HEK293T (cell line): ENCODE data around the gene TPPP2.

ENCODE experiments used
- CTCF ChIA-PET: fragments of 350-600 bp; formaldehyde crosslinking; extraction: SDS; loops from one replicate; lab custom pipeline; 2021; ENCODE audit warnings: antibody characterized with exemption, inconsistent platforms; lab: Yijun Ruan, JAX
- POLR2A ChIA-PET: fragments of 350-600 bp; formaldehyde crosslinking; extraction: SDS; loops from one replicate; lab custom pipeline; 2020; ENCODE audit warnings: antibody characterized with exemption, inconsistent platforms; lab: Yijun Ruan, JAX
- DNase-seq: peaks from one replicate; pipeline ENCODE4 v3.0.0; 2012; ENCODE audit warnings: mixed read lengths; ENCODE audit errors: extremely low spot score
- ARNT ChIP-seq: fragments of 450-650 bp; IDR thresholded peaks from 2 replicates; pipeline ENCODE4 v1.6.1; 2017; ENCODE audit warnings: mild to moderate bottlenecking
- BHLHE40 ChIP-seq: fragments of 450-650 bp; IDR thresholded peaks from 2 replicates; pipeline ENCODE4 v1.6.1; 2016; ENCODE audit warnings: mild to moderate bottlenecking, moderate library complexity, borderline replicate concordance
- CTBP1 ChIP-seq: fragments of 450-650 bp; IDR thresholded peaks from 2 replicates; pipeline ENCODE4 v1.6.1; 2016; ENCODE audit warnings: borderline replicate concordance
- ELF4 ChIP-seq: fragments of 450-650 bp; IDR thresholded peaks from 2 replicates; pipeline ENCODE4 v1.6.1; 2017; ENCODE audit warnings: antibody characterized with exemption
- FOXA1 ChIP-seq: fragments of 450-650 bp; IDR thresholded peaks from 2 replicates; pipeline ENCODE4 v1.6.1; 2016; ENCODE audit warnings: mild to moderate bottlenecking
- FOXK2 ChIP-seq: fragments of 450-650 bp; IDR thresholded peaks from 2 replicates; pipeline ENCODE4 v1.6.1; 2016; ENCODE audit warnings: mild to moderate bottlenecking
- FOXM1 ChIP-seq: fragments of 450-650 bp; IDR thresholded peaks from 2 replicates; pipeline ENCODE4 v1.6.1; 2017; ENCODE audit warnings: mild to moderate bottlenecking, borderline replicate concordance
- HDGF ChIP-seq: fragments of 450-650 bp; IDR thresholded peaks from 2 replicates; pipeline ENCODE4 v1.6.1; 2017; ENCODE audit warnings: antibody characterized with exemption, borderline replicate concordance
- L3MBTL2 ChIP-seq: fragments of 450-650 bp; conservative IDR thresholded peaks from 2 replicates; pipeline ENCODE4 v1.6.1; 2016; ENCODE audit warnings: mild to moderate bottlenecking
- LEF1 ChIP-seq: fragments of 450-650 bp; IDR thresholded peaks from 2 replicates; pipeline ENCODE4 v1.6.1; 2017; ENCODE audit warnings: mild to moderate bottlenecking, borderline replicate concordance
- NFRKB ChIP-seq: fragments of 450-650 bp; IDR thresholded peaks from 2 replicates; pipeline ENCODE4 v1.6.1; 2016; ENCODE audit warnings: mild to moderate bottlenecking, moderate library complexity
- PKNOX1 ChIP-seq: fragments of 450-650 bp; IDR thresholded peaks from 2 replicates; pipeline ENCODE4 v1.6.1; 2016
- SP1 ChIP-seq: fragments of 450-650 bp; IDR thresholded peaks from 2 replicates; pipeline ENCODE4 v1.6.1; 2017
- SUZ12 ChIP-seq: fragments of 450-650 bp; IDR thresholded peaks from 2 replicates; pipeline ENCODE4 v1.6.1; 2016; ENCODE audit warnings: mild to moderate bottlenecking
- TARDBP ChIP-seq: fragments of 450-650 bp; IDR thresholded peaks from 2 replicates; pipeline ENCODE4 v1.6.1; 2016
- ZNF384 ChIP-seq: fragments of 450-650 bp; IDR thresholded peaks from 2 replicates; pipeline ENCODE4 v1.6.1; 2016

TPPP2 gene

GRCh38 chr14:21025371-21026273 is 4.4 kb upstream of the TPPP2 start:
- ChIA-PET POLR2A (interaction anchor here (1.0 to 1.9 kb wide), 4 partner anchors 11 to 46 kb away, joined by 3 to 9 read pairs (median 4); partner anchors contain the start of gene ARHGEF40), CTCF (interaction anchor here (1.0 to 3.2 kb wide), 4 partner anchors 11 to 78 kb away, joined by 3 to 12 read pairs (median 7); no protein-coding TSS in a partner anchor)
- TF ChIP-seq NFRKB (no peak), CTBP1 (no peak), PKNOX1 (no peak), SP1 (no peak)
- no peak for DNase-seq

GRCh38 chr14:21026274-21026987 is 3.6 kb upstream of the TPPP2 start:
- CTCF ChIA-PET, result interaction anchor here (1.0 to 1.7 kb wide), 3 partner anchors 11 to 77 kb away, joined by 3 to 11 read pairs (median 3); no protein-coding TSS in a partner anchor
- POLR2A ChIA-PET, result interaction anchor here (1.1 kb wide), 1 partner anchor 44 kb away, joined by 3 read pairs; the partner anchor contains the start of gene ARHGEF40
- no peak for DNase-seq
- TF ChIP-seq TARDBP, result no peak
- no peak for TF ChIP-seq NFRKB
- no peak for TF ChIP-seq SUZ12
- no peak for TF ChIP-seq PKNOX1
- TF ChIP-seq ARNT, result no peak
- no peak for TF ChIP-seq ZNF384
- no peak for TF ChIP-seq BHLHE40
- no peak for TF ChIP-seq L3MBTL2
- TF ChIP-seq FOXA1, result no peak
- TF ChIP-seq FOXM1, result no peak

GRCh38 chr14:21026988-21027315 is 3.1 kb upstream of the TPPP2 start:
- ChIA-PET CTCF (interaction anchor here (1.0 to 1.7 kb wide), 3 partner anchors 12 to 77 kb away, joined by 3 to 11 read pairs (median 3); no protein-coding TSS in a partner anchor), POLR2A (no interaction called here)
- TF ChIP-seq TARDBP (no peak), ELF4 (no peak), FOXK2 (no peak), BHLHE40 (no peak), SUZ12 (no peak), ARNT (no peak), LEF1 (no peak), PKNOX1 (no peak), ZNF384 (no peak), L3MBTL2 (no peak), CTBP1 (no peak), FOXM1 (no peak), HDGF (no peak), FOXA1 (no peak), NFRKB (no peak), SP1 (no peak)
- DNase-seq, result no peak

- TF ChIP-seq ELF4 (no peak), HDGF (no peak), FOXK2 (no peak), ZNF384 (no peak), BHLHE40 (no peak), SP1 (no peak), NFRKB (no peak), L3MBTL2 (no peak), PKNOX1 (no peak), CTBP1 (no peak), LEF1 (no peak), FOXM1 (no peak), FOXA1 (no peak), TARDBP (no peak), SUZ12 (no peak), ARNT (no peak)
- ChIA-PET POLR2A (no interaction called here), CTCF (no interaction called here)
- DNase-seq, result no peak
Observed at GRCh38 chr14:21030531-21030930, 514 bp downstream of the TPPP2 start.
